ENCODE results near the gene PLEKHH1. TPM values are rescaled to one million over a fixed set of nuclear protein-coding genes. Genes with fewer than 3 reads are reported as not detected.

PLEKHH1 gene
- total RNA-seq, 1 experiment from 2014 or later: 27.6 TPM

GRCh38 chr14:67580336-67581171, 47.5 kb downstream of the PLEKHH1 start:
- intact Hi-C loops (cut with micrococcal nuclease): loop anchor here (10.0 kb wide), 1 partner anchor 354 kb away; no protein-coding TSS in a partner anchor
- Histone ChIP-seq H3K36me3 (ENCODE audit: control insufficient read depth in 1 of 2, insufficient read depth in 2 of 2, low read length in 2 of 2) (peaks cover 0 to 5% of the 10 kb centered on the region in 2 experiments; a peak in 2 of 4 replicates), H3K4me3 (replicated peaks in 1 of 2; ENCODE audit: low read depth in 1 of 2, low read length in 2 of 2) (no peak overlapping the region), H2AFZ (ENCODE audit: low read depth, low read length, poor library complexity, severe bottlenecking) (no peak overlapping the region), H3K4me1 (ENCODE audit: control insufficient read depth in 1 of 2, insufficient read depth in 2 of 2, low read length in 2 of 2) (peaks cover 0 to 4% of the 10 kb centered on the region in 2 experiments; a peak in 1 of 4 replicates), H3K27me3 (ENCODE audit: insufficient read depth, low read length) (no peaks in the 10 kb centered on the region), H3K27ac (ENCODE audit: low read depth, low read length) (no peak overlapping the region), H3K9ac (ENCODE audit: low read length) (no peak overlapping the region), H3K4me2 (ENCODE audit: low read length) (no peak overlapping the region), H4K20me1 (ENCODE audit: insufficient read depth) (no peaks in the 10 kb centered on the region), H3K9me2 (ENCODE audit: insufficient read depth) (no peaks in the 10 kb centered on the region), H3K9me3 (ENCODE audit: control insufficient read depth in 1 of 2, insufficient read depth in 1 of 2, low read depth in 1 of 2, low read length in 2 of 2) (no peaks in the 10 kb centered on the region), H3K79me2 (ENCODE audit: insufficient read depth, low read length) (no peaks in the 10 kb centered on the region)
- ChIA-PET CTCF (interaction anchor here (0.9 to 8.1 kb wide), 6 partner anchors 9 to 153 kb away, joined by 3 to 117 read pairs (median 8); partner anchors contain the start of gene RDH12), POLR2A (interaction anchor here (1.3 kb wide), 1 partner anchor 120 kb away, joined by 5 read pairs; no protein-coding TSS in a partner anchor), RAD21 (ENCODE audit: low non-redundant PET in 1 of 2, low total read pairs in 2 of 2, uncharacterized antibody in 2 of 2, unreplicated experiment in 2 of 2) (interaction anchor here (0.9 to 2.4 kb wide), 4 partner anchors 54 to 124 kb away, joined by 3 to 6 read pairs (median 3); no protein-coding TSS in a partner anchor)
- TF ChIP-seq, protein P1, sequence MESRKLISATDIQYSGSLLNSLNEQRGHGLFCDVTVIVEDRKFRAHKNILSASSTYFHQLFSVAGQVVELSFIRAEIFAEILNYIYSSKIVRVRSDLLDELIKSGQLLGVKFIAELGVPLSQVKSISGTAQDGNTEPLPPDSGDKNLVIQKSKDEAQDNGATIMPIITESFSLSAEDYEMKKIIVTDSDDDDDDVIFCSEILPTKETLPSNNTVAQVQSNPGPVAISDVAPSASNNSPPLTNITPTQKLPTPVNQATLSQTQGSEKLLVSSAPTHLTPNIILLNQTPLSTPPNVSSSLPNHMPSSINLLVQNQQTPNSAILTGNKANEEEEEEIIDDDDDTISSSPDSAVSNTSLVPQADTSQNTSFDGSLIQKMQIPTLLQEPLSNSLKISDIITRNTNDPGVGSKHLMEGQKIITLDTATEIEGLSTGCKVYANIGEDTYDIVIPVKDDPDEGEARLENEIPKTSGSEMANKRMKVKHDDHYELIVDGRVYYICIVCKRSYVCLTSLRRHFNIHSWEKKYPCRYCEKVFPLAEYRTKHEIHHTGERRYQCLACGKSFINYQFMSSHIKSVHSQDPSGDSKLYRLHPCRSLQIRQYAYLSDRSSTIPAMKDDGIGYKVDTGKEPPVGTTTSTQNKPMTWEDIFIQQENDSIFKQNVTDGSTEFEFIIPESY (IDR thresholded peaks at IDR 0.05; ENCODE audit: extremely low read depth, insufficient replicate concordance, low read length): no peak
- ATAC-seq (no peak), DNase-seq (ENCODE audit: low read depth, low spot score) (no peak)
- BruUV-seq (replicated peaks): no TSS peak

DNA sequence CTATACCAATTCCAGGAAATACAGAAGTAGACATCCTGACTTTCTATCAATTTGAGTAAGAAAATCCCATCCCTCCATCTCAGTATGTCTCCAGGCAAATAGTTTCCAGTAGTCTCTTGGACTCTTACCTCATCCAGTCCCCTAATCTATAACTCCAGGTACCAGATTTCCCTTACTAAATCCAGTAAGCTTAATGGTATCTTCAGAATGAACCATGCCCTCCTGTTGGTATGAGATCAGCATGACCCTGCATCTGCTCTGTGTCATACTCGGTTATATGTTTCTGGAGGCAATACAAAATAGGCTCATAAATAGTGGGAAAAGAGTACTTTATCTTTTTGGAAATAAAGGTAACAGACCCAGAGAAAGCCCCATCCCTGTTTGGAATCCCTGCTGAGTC, 48.6 kb downstream of the PLEKHH1 start:
- Histone ChIP-seq H3K9me3 (ENCODE audit: control insufficient read depth in 1 of 2, insufficient read depth in 1 of 2, low read depth in 1 of 2, low read length in 2 of 2) (no peaks in the 10 kb centered on the region), H3K4me2 (ENCODE audit: low read length) (no peak overlapping the region), H3K27me3 (ENCODE audit: insufficient read depth, low read length) (no peaks in the 10 kb centered on the region), H2AFZ (ENCODE audit: low read depth, low read length, poor library complexity, severe bottlenecking) (no peak overlapping the region), H3K36me3 (ENCODE audit: control insufficient read depth in 1 of 2, insufficient read depth in 2 of 2, low read length in 2 of 2) (peaks cover 7 to 10% of the 10 kb centered on the region in 2 experiments; a peak in 2 of 4 replicates), H3K9ac (ENCODE audit: low read length) (no peak overlapping the region), H3K4me1 (ENCODE audit: control insufficient read depth in 1 of 2, insufficient read depth in 2 of 2, low read length in 2 of 2) (no peaks in the 10 kb centered on the region), H4K20me1 (ENCODE audit: insufficient read depth) (no peaks in the 10 kb centered on the region), H3K4me3 (replicated peaks in 1 of 2; ENCODE audit: low read depth in 1 of 2, low read length in 2 of 2) (no peak overlapping the region), H3K79me2 (ENCODE audit: insufficient read depth, low read length) (no peaks in the 10 kb centered on the region), H3K27ac (ENCODE audit: low read depth, low read length) (no peak overlapping the region), H3K9me2 (ENCODE audit: insufficient read depth) (no peaks in the 10 kb centered on the region)
- ATAC-seq (no peak), DNase-seq (ENCODE audit: low read depth, low spot score) (no peak)
- ChIA-PET POLR2A (interaction anchor here (1.3 kb wide), 1 partner anchor 119 kb away, joined by 5 read pairs; no protein-coding TSS in a partner anchor), CTCF (interaction anchor here (1.1 to 8.1 kb wide), 7 partner anchors 10 to 154 kb away, joined by 3 to 117 read pairs (median 11); partner anchors contain the start of genes PIGH and RDH12), RAD21 (ENCODE audit: low non-redundant PET in 1 of 2, low total read pairs in 2 of 2, uncharacterized antibody in 2 of 2, unreplicated experiment in 2 of 2) (interaction anchor here (1.1 to 2.4 kb wide), 3 partner anchors 85 to 123 kb away, joined by 3 to 6 read pairs (median 3); no protein-coding TSS in a partner anchor)
- no TSS peak for BruUV-seq (replicated peaks)
- TF ChIP-seq TCF7L2 (IDR thresholded peaks at IDR 0.05; ENCODE audit: borderline replicate concordance, extremely low read depth, insufficient read depth, insufficient read length) (no peak), SP1 (IDR thresholded peaks at IDR 0.05; ENCODE audit: low read depth) (no peak), EGR1 (IDR thresholded peaks at IDR 0.05; ENCODE audit: low read depth) (no peak), ZNF274 (IDR thresholded peaks at IDR 0.05; ENCODE audit: low read depth, low read length) (no peak), ZFX (IDR thresholded peaks at IDR 0.05) (no peak), FOSL1 (IDR thresholded peaks at IDR 0.05; ENCODE audit: low read depth) (no peak)
- TF ChIP-seq, protein P2, sequence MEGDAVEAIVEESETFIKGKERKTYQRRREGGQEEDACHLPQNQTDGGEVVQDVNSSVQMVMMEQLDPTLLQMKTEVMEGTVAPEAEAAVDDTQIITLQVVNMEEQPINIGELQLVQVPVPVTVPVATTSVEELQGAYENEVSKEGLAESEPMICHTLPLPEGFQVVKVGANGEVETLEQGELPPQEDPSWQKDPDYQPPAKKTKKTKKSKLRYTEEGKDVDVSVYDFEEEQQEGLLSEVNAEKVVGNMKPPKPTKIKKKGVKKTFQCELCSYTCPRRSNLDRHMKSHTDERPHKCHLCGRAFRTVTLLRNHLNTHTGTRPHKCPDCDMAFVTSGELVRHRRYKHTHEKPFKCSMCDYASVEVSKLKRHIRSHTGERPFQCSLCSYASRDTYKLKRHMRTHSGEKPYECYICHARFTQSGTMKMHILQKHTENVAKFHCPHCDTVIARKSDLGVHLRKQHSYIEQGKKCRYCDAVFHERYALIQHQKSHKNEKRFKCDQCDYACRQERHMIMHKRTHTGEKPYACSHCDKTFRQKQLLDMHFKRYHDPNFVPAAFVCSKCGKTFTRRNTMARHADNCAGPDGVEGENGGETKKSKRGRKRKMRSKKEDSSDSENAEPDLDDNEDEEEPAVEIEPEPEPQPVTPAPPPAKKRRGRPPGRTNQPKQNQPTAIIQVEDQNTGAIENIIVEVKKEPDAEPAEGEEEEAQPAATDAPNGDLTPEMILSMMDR (IDR thresholded peaks at IDR 0.05 in 2 of 3, conservative IDR thresholded peaks at IDR 0.05 in 1 of 3; ENCODE audit: borderline replicate concordance in 1 of 3, insufficient read depth in 1 of 3, low read depth in 2 of 3, low read length in 2 of 3): no peak
- intact Hi-C loops (cut with micrococcal nuclease): loop anchor here (10.0 kb wide), 1 partner anchor 353 kb away; no protein-coding TSS in a partner anchor
